K562 (cell line): ENCODE results near the gene ZSWIM4. TPM values are rescaled to one million over a fixed set of nuclear protein-coding genes. Genes with fewer than 3 reads are reported as not detected.

Experiments used
- AFF1 ChIP-seq, 2 experiments: fragments of 450-650 bp; IDR thresholded peaks; 2 replicates each; pipeline ENCODE4 v1.6.1; 2018; ENCODE audit warnings: mild to moderate bottlenecking in 2 of 2, low read depth in 1 of 2; ENCODE audit not compliant: partially characterized antibody in 2 of 2
- EGR1 ChIP-seq: fragments of 450-650 bp; conservative IDR thresholded peaks from 2 replicates; pipeline ENCODE4 v1.6.1; 2017; ENCODE audit warnings: mild to moderate bottlenecking
- ELK3 ChIP-seq: fragments of 450-650 bp; formaldehyde crosslinking; IDR thresholded peaks from 2 replicates; pipeline ENCODE4 v1.4.0; 2020; ENCODE audit warnings: mild to moderate bottlenecking
- HMGN3 ChIP-seq: IDR thresholded peaks from 2 replicates; pipeline ENCODE4 v1.6.1; 2011; ENCODE audit warnings: borderline replicate concordance, low read depth, mild to moderate bottlenecking, mixed read lengths, low read length; ENCODE audit not compliant: insufficient read length; ENCODE audit errors: extremely low read depth
- HOMEZ ChIP-seq: fragments of 250-450 bp; sonication (Bioruptor Pico); IDR thresholded peaks from 2 replicates; pipeline ENCODE4 v1.4.0; 2020; ENCODE audit warnings: mild to moderate bottlenecking, moderate library complexity
- JUN ChIP-seq, 2 experiments: sonication (generic) in 1 of 2; formaldehyde crosslinking in 1 of 2; IDR thresholded peaks; 2 replicates each; pipeline versions ENCODE4 v1.6.1 to v1.8.0; 2012 to 2022; ENCODE audit warnings: borderline replicate concordance in 2 of 2, mild to moderate bottlenecking in 2 of 2, improper control_type of control experiment in 1 of 2, low read depth in 1 of 2, low read length in 1 of 2, missing genetic modification reagents in 1 of 2
- MXD1 ChIP-seq: fragments of 250-450 bp; sonication (Bioruptor Pico); IDR thresholded peaks from 2 replicates; pipeline ENCODE4 v1.8.0; 2021; ENCODE audit warnings: borderline replicate concordance, mild to moderate bottlenecking, moderate library complexity; ENCODE audit not compliant: poor library complexity, severe bottlenecking
- POLR2AphosphoS5 ChIP-seq: IDR thresholded peaks from 2 replicates; pipeline ENCODE4 v1.6.1; 2011; ENCODE audit warnings: mild to moderate bottlenecking, low read depth, low read length, moderate library complexity; ENCODE audit not compliant: control insufficient read depth, insufficient read depth
- RBBP5 ChIP-seq: fragments of 200-600 bp; sonication (generic); IDR thresholded peaks from 2 replicates; pipeline ENCODE4 v1.6.1; 2012; ENCODE audit warnings: borderline replicate concordance, mild to moderate bottlenecking, low read length, control low read depth, inconsistent platforms; ENCODE audit not compliant: insufficient read depth, poor library complexity, severe bottlenecking
- SIN3B ChIP-seq: fragments of 450-650 bp; IDR thresholded peaks from 2 replicates; pipeline ENCODE4 v1.6.1; 2017; ENCODE audit warnings: low read depth, mild to moderate bottlenecking, moderate library complexity
- TCF7 ChIP-seq: sonication (generic); IDR thresholded peaks from 2 replicates; pipeline ENCODE4 v1.6.1; 2016; ENCODE audit warnings: antibody characterized with exemption, borderline replicate concordance
- ZNF140 ChIP-seq: fragments of 250-450 bp; sonication (Bioruptor Pico); IDR thresholded peaks from 2 replicates; pipeline ENCODE4 v1.8.0; 2021; ENCODE audit warnings: moderate library complexity, mild to moderate bottlenecking, inconsistent platforms
- ZNF511 ChIP-seq: sonication (generic); formaldehyde crosslinking; IDR thresholded peaks from 2 replicates; pipeline ENCODE4 v1.8.0; 2022; ENCODE audit warnings: mild to moderate bottlenecking, missing genetic modification reagents
- polyA plus RNA-seq, 8 experiments: library from polyadenylated mRNA; depleted of rRNA in 4 of 8; stranded (reverse) in 5 of 8; unstranded in 3 of 8; fragments of >200 nt; fragmentation: Nextera tagmentation in 2 of 8; fragmentation: Illumina TruSeq in 1 of 8; extraction: Ambion mirVana in 2 of 8; extraction: Trizol in 1 of 8; gene quantifications; 2 replicates each; pipeline versions ENCODE4 v1.2.1 to v1.2.3, GENCODE V29; 2011 to 2014; ENCODE audit warnings: inconsistent platforms in 1 of 8, missing spikeins in 1 of 8
- total RNA-seq, 7 experiments: library from RNA; depleted of rRNA in 6 of 7; stranded (reverse); fragments of >200 nt in 6 of 7; fragmentation: Illumina TruSeq in 2 of 7; extraction: Trizol in 2 of 7; gene quantifications; 2 replicates each; pipeline versions ENCODE4 v1.2.1 to v1.2.3, GENCODE V29; 2011 to 2021; ENCODE audit warnings: low replicate concordance in 1 of 7

The ZSWIM4 gene
- total and polyA plus RNA-seq, 9 of the 15 experiments (the other 6 are each of a cell fraction or from before 2014, with no cell fraction given): 0.25 to 3.7 (median 0.79) TPM; not detected in 2

- no peak for TF ChIP-seq ELK3 (CRISPR knock-in tag)
- no peak for TF ChIP-seq ZNF140 (CRISPR knock-in tag)
- TF ChIP-seq RBBP5: peak; percentile 29
- peak; percentile 47 for TF ChIP-seq EGR1
- no peak for TF ChIP-seq MXD1 (CRISPR knock-in tag)
- peak; percentile 16 for TF ChIP-seq HMGN3
- no peak for TF ChIP-seq HOMEZ (CRISPR knock-in tag)
- 0 out of 2 replicates have a peak, but pooled peaks have one; percentile 36 for TF ChIP-seq SIN3B
- TF ChIP-seq TCF7: no peak
- TF ChIP-seq POLR2AphosphoS5: no peak
- TF ChIP-seq JUN (IDR thresholded peaks at IDR 0.05; ENCODE audit: borderline replicate concordance, low read depth, low read length): no peak
- no peak for TF ChIP-seq JUN (CRISPR knock-in tag; IDR thresholded peaks at IDR 0.05; ENCODE audit: borderline replicate concordance)
- TF ChIP-seq ZNF511 (CRISPR knock-in tag): no peak
- TF ChIP-seq AFF1 (IDR thresholded peaks at IDR 0.05; ENCODE audit: low read depth in 1 of 2, partially characterized antibody in 2 of 2): no peak
- TF ChIP-seq, all 486 proteins: peak for 15
Measured at GRCh38 chr19:13795595-13796300, 505 bp downstream of the ZSWIM4 start (continued).
